ENCODE measurements around the gene LRRC30. TPM values are rescaled to one million over a fixed set of nuclear protein-coding genes. Genes with fewer than 3 reads are reported as not detected.

Gene LRRC30
- total and polyA plus RNA-seq, 8 donors = not detected

- no peaks in the 10 kb centered on the region for H3K9me3 ChIP-seq
- H3K27me3 ChIP-seq = no peaks in the 10 kb centered on the region
- ATAC-seq (no peak), DNase-seq (no peak)
- H3K4me3 ChIP-seq = no peak overlapping the region
- no peak overlapping the region for H3K27ac ChIP-seq
- H3K4me1 ChIP-seq = no peaks in the 10 kb centered on the region
- TF ChIP-seq CTCF (IDR thresholded peaks at IDR 0.05) = no peak
- H3K36me3 ChIP-seq = no peaks in the 10 kb centered on the region
- intact Hi-C loops (cut with DNase I) = no loop called here
Measured at GRCh38 chr18:7261199-7261598, 30.3 kb downstream of the LRRC30 start.

- intact Hi-C loops (cut with DNase I) = no loop called here
- H3K4me3 ChIP-seq = no peak overlapping the region
- no peak overlapping the region for H3K27ac ChIP-seq
- no peak for ATAC-seq
- no peaks in the 10 kb centered on the region for H3K9me3 ChIP-seq
- H3K36me3 ChIP-seq = no peaks in the 10 kb centered on the region
- H3K27me3 ChIP-seq = no peaks in the 10 kb centered on the region
- H3K4me1 ChIP-seq = peaks cover 6 to 11% of the 10 kb centered on the region in 2 donors
- TF ChIP-seq CTCF (IDR thresholded peaks at IDR 0.05) = no peak
- DNase-seq = no peak
Measured at GRCh38 chr18:7267973-7268372, 37.1 kb downstream of the LRRC30 start.

GRCh38 chr18:7269942-7270341, 39.1 kb downstream of the LRRC30 start:
- Histone ChIP-seq H3K9me3 (no peaks in the 10 kb centered on the region), H3K4me1 (peaks cover 10 to 30% of the 10 kb centered on the region in 2 donors), H3K36me3 (no peaks in the 10 kb centered on the region), H3K27me3 (no peaks in the 10 kb centered on the region), H3K27ac (no peak overlapping the region), H3K4me3 (no peak overlapping the region)
- DNase-seq (peak in 1 of 4 donors; percentile 33), ATAC-seq (no peak)
- intact Hi-C loops (cut with DNase I) = loop anchor here in 1 of 2 donors (10.0 kb wide), 1 partner anchor 295 kb away; the partner anchor contains the start of gene PTPRM
- no peak for TF ChIP-seq CTCF (IDR thresholded peaks at IDR 0.05)

GRCh38 chr18:7272311-7273049, 41.6 kb downstream of the LRRC30 start:
- intact Hi-C loops (cut with DNase I) = loop anchor here in 1 of 2 donors (10.0 kb wide), 1 partner anchor 292 kb away; the partner anchor contains the start of gene PTPRM
- TF ChIP-seq CTCF (IDR thresholded peaks at IDR 0.05) = peak; percentile 45 to 52
- Histone ChIP-seq H3K4me3 (peak overlapping the region in 1 of 2 donors; percentile 9), H3K27ac (peak overlapping the region; percentile 75 to 83), H3K9me3 (no peaks in the 10 kb centered on the region), H3K36me3 (no peaks in the 10 kb centered on the region), H3K27me3 (no peaks in the 10 kb centered on the region), H3K4me1 (peaks cover 10 to 30% of the 10 kb centered on the region in 2 donors)
- peak; percentile 90 for ATAC-seq
- peak; percentile 56 to 86 (median 74) for DNase-seq

GRCh38 chr18:7273301-7273921, 42.5 kb downstream of the LRRC30 start:
- Histone ChIP-seq H3K9me3 (no peaks in the 10 kb centered on the region), H3K4me3 (peak overlapping the region in 1 of 2 donors; percentile 9), H3K36me3 (no peaks in the 10 kb centered on the region), H3K27ac (peak overlapping the region; percentile 75 to 83), H3K27me3 (no peaks in the 10 kb centered on the region), H3K4me1 (peaks cover 10 to 30% of the 10 kb centered on the region in 2 donors)
- intact Hi-C loops (cut with DNase I) = loop anchor here in 1 of 2 donors (10.0 kb wide), 1 partner anchor 291 kb away; the partner anchor contains the start of gene PTPRM
- ATAC-seq (peak; percentile 71), DNase-seq (peak in 3 of 4 donors; percentile 24 to 81 (median 79))
- no peak for TF ChIP-seq CTCF (IDR thresholded peaks at IDR 0.05)
